GM18499 (cell line): ENCODE measurements around the gene CSH1.
"Not testable (repeated sequence)": the region's sequence is repeated elsewhere in the genome, so short reads cannot be mapped to it uniquely, and the experiment has no call there.

Experiments used
- ATAC-seq: cut with Tn5 transposase; IDR thresholded peaks from one replicate; pipeline ENCODE4 v1.9.1; 2021; ENCODE audit warnings: moderate number of reproducible peaks; ENCODE audit not compliant: insufficient read depth, unreplicated experiment

Gene CSH1

DNA sequence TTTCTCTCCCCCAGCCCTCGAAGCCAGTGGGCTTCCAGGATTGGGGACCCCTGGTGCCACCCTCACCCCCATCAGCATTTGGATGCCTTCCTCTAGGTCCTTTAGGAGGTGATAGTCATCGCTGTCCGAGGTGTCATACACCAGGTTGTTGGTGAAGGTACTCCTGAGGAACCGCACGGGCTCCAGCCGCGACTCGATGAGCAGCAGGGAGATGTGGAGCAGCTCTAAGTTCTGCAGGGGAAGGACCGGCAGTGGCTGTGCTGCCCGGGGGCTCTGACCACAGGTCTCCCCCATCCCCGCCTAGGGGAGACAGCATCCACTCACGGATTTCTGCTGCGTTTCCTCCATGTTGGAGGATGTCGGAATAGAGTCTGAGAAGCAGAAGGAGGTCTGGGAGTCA, 13.7 kb upstream of the CSH1 start:
- ATAC-seq, result no peak

DNA sequence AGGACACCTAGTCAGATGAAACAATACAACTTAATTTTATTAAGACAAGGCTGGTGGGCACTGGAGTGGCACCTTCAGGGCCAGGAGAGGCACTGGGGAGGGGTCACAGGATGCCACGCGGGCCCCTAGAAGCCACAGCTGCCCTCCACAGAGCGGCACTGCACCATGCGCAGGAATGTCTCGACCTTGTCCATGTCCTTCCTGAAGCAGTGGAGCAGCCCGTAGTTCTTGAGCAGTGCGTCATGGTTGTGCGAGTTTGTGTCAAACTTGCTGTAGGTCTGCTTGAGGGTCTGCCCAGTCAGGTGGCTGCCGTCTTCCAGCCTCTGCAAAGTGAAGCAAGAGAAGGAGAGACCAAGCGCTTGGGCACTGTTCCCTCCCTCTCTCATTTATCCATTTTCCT, 13.2 kb upstream of the CSH1 start:
- ATAC-seq, result not testable (repeated sequence)

DNA sequence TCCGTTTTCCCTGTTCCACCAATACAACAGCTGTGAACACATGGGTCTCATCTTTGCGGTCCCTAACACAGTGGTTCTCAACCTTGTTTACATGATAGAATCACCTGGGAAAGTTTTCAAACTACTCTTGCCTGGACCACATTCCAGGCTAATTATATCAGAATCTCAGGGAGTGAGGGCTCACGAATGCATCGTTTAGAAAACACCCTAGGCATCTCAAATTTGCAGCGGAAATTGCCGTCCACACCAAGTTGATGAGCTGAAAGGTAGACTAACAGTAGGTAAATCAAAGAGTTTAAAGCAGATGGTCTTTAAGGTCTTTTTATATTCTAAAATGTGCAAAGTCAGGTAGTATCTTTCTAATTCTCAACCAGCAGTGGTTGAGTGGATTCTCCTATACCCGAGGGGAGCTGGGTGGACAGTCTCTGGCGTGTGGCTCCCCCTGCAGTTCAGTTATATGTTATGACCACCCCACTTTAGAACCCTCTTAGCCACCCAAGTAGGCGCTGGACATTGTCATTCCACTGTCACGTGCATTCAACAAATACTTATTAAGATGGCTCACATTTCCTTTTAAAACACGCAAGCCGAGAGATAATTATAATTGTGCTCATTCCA, 10.9 kb upstream of the CSH1 start:
- ATAC-seq, result not testable (repeated sequence)

DNA sequence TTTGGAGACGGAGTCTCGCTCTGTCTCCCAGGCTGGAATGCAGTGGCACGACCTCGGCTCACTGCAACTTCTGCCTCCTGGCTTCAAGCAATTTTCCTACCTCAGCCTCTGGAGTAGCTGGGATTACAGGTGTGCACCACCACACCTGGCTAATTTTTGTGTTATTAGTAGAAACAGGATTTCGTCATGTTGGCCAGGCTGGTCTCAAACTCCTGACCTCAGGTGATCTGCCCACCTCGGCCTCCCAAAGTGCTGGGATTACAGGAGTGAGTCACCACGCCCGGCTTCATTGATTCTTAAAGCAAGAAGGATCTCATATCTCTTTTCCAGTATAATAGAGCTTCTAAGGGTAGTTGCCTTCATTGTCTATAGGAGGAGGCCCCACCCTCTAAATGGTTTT, 8.4 kb upstream of the CSH1 start:
- ATAC-seq, result not testable (repeated sequence)

DNA sequence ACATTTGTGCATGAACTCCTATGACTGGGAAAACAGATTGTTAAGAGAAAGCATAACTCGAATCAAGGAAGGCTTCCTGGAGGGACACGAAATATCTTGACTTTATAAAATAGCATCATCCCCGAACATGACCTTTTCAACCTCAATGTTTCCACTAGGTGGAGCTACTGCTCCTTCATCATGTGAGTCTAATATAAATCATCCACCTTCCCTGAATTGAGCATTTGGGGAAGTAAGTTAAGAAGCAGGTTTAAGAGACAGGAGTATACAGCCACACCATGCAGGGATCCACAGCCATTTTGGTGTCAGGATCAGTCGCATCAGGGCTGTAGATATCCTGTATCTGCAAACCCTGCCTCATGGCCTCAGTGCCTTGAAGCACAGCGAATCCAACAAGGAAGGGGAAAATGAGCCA, 7.4 kb upstream of the CSH1 start:
- ATAC-seq, result not testable (repeated sequence)

DNA sequence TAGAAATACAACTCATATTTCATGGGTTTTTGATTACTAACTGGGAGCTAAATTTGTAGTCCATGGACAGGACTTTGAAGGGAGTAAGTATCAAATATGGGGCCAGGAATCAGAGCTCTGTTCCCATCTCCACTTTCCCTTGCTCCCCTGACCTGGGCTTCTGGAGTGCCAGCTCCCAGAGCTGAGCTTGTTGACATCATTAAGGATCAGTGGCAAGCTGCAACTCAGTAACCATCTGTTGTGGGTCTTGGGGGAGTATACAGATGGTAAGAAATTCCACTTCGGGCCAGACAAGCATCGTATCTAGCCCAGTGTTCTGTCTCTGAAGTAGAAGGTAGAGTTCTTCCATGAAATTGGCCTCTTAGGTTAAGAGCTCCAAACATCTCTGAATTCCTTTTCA, 5.6 kb upstream of the CSH1 start:
- ATAC-seq, result not testable (repeated sequence)

DNA sequence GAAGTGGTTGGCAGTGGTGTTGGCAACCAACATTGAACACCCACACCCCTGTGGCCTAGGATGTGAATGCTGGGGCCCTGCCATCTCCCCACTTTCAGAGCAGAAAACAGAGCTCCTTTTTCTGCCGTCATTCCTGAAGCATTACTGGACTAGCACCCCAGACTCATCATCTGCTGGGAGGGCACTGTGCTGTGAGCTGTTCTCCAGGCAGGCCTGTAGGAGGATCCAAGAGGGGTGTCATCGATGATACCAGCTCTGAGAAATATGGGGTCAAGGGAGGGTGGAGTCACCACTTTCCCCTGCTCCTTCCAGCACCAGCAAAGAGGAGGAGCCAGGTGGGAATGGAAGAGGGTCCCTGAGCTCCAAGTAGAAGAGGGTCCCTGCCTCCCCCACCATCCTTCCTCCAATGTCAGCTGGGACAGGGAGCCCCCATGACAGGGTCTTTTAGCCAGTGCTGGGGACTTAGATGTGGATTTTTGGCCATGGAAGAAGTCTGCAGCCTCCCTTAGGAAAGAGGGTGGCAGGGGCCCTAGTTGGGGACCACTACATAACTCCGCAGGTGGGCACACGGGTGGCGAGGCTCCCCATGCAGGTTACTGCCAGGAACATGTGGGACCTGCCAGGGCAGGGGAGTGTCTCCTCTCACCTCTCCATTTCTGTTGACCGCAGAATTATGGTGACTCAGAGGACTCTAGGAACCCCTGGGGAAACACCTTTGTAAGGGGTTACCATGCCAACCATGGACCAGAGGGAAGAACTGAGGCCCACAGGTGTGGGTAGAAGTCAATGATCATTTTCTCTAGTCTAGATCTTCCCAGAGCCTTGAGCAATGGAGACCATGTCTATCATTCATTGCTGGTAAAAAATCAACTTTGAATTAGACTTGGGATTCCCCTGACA, 2.8 kb upstream of the CSH1 start:
- ATAC-seq, result not testable (repeated sequence)

DNA sequence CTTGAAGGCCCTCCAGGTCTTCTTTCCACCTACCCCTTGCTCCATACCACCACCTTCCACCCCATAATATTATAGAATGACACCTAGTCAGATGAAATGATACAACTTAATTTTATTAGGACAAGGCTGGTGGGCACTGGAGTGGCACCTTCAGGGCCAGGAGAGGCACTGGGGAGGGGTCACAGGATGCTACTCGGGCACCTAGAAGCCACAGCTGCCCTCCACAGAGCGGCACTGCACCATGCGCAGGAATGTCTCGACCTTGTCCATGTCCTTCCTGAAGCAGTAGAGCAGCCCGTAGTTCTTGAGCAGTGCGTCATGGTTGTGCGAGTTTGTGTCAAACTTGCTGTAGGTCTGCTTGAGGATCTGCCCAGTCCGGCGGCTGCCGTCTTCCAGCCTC, 1.6 kb downstream of the CSH1 start:
- not testable (repeated sequence) for ATAC-seq

DNA sequence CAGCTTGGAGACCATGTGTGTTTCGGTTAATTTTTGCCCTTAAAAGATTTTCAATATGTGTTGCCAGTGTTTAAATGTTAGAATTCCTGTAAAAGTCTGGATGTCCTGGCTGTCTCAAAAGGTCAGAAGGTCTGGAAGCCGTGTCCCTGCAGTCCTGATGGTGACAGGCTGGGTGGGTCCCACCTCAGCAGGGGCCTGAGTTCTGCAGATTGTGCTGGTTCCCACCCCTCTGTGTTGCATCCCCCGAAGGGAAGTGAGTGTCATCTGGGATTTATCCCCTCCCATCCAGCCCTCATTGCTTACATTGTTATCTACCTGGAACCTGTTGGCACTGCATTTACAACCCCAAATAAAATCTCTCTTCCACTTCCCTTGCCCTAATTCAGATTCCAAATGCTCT, 2.4 kb downstream of the CSH1 start:
- not testable (repeated sequence) for ATAC-seq

DNA sequence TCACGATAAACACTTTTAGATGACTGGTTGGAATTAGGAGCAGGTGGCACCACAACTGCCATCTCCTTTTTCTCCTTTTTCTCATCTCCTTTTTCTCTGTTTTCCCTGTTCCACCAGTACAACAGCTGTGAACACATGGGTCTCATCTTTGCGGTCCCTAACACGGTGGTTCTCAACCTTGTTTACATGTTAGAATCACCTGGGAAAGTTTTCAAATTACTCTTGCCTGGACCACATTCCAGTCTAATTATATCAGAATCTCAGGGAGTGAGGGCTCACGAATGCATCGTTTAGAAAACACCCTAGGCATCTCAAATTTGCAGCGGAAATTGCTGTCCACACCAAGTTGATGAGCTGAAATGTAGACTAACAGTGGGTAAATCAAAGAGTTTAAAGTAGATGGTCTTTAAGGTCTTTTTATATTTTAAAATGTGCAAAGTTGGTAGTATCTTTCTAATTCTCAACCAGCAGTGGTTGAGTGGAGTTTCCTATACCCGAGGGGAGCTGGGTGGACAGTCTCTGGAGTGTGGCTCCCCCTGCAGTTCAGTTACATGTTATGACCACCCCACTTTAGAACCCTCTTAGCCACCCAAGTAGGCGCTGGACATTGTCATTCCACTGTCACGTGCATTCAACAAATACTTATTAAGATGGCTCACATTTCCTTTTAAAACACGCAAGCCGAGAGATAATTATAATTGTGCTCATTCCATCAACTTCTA, 3.9 kb downstream of the CSH1 start:
- not testable (repeated sequence) for ATAC-seq

DNA sequence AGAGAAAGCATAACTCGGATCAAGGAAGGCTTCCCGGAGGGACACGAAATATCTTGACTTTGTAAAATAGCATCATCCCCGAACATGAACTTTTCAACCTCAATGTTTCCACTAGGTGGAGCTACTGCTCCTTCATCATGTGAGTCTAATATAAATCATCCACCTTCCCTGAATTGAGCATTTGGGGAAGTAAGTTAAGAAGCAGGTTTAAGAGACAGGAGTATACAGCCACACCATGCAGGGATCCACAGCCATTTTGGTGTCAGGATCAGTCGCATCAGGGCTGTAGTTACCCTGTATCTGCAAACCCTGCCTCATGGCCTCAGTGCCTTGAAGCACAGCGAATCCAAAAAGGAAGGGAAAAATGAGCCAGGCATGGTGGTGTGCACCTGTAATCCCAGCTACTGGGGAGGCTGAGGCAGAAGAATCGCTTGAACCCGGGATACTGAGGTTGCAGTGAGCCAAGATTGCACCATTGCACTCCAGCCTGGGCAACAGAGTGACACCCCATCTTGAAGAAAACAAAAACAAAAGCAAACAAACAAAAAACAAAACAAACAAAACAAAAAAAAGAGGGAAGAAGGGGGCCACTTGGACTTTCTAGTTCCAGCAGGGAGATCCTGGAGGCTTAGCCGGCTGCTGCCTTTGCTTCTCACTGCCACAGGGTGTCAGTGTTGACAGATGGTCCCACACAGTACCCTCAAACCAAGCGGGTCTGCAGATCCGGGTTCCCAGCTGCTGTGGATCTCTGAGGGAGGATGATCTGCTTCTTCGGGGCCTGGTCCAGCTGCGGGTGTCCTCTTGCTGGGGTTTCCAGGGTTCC, 7.1 kb downstream of the CSH1 start:
- not testable (repeated sequence) for ATAC-seq

DNA sequence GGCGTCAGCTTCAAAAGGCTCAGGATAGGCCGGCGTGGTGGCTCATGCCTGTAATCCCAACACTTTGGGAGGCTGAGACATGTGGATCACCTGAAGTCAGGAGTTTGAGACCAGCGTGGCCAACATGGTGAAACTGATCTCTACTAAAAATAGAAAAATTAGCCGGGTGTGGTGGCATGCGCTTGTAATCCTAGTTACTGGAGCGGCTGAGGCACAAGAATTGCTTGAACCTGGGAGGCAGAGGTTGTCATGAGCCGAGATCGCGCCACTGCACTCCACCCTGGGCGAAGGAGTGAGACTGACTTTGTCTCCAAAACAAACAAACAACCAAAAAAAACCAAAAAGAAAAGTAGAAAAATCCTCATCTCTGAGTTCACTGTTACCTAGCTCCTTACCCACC, 11.3 kb downstream of the CSH1 start:
- ATAC-seq, result not testable (repeated sequence)

DNA sequence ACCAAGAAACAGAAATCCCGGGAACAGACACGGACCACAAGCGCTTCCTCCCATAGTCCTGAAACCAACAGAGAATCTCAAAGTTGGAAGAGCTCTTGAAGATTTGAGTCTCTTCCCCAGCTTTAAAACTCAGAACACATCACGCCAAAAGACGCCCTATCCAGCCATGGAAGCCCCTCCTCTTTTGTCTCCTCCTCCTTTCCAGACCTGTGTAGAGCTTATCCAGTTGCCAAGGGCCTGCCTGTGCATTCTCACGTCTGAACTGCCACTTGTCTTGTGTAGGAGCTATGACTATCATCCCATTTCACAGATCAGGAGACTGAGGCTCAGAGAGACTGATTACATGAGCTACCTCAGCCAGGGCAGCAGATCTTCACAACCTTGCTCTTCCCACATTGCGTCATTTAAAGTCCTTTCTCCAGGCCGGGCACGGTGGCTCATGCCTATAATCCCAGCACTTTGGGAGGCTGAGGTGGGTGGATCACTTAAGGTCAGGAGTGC, 13.7 kb downstream of the CSH1 start:
- ATAC-seq, result not testable (repeated sequence)

DNA sequence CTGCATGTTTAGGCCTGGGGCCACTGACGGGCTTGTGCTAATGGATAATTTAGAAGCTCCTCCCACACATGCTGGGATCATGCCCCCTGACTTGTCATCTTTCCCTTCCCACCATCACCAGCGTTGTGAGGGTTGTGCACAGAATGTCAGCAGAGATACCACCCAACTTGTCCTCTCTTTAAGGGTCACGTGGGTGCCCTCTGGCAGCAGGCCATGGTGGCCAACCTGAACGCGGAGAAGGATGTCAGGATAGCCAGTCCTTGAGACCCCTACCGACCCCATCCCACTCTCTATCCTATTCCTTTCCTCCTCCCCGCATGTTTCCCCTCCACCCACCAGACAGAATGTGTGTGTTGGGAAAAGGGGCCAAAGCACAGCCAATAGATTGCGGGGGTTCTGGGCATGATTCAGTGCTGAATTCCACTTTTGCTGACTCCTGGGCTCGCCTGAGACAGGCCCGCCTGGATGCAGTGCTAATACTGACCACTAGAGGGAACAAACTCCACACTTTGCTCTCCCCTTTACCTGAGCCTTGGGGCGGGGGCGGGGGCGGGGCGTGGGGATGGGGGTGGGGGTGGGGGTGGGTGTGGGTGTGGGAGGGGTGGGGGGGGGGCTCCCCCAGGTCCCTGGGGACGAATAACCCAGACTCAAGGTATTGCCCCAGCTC, 14.3 kb downstream of the CSH1 start, which contains the start of gene GH2:
TSS of gene GH2 (minus strand) at position 10 of the 667 bp plus-strand sequence. CDS start 143 bp downstream, outside the sequence.
- ATAC-seq, result no peak

DNA sequence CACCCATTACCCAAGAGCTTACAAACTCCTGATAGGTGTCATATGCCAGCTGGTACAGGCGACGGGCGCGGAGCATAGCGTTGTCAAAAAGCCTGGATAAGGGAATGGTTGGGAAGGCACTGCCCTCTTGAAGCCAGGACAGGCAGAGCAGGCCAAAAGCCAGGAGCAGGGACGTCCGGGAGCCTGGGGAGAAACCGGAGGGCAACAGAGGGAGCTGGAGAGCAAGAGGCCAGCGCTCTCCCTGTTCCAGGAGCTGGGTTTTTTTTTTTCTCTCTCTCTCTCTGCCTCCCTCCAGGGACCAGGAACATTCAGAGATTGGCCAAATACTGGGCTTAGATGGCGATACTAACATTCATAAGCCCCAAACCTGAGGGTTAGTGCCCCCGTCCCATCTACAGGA, 15.0 kb downstream of the CSH1 start:
- not testable (repeated sequence) for ATAC-seq

DNA sequence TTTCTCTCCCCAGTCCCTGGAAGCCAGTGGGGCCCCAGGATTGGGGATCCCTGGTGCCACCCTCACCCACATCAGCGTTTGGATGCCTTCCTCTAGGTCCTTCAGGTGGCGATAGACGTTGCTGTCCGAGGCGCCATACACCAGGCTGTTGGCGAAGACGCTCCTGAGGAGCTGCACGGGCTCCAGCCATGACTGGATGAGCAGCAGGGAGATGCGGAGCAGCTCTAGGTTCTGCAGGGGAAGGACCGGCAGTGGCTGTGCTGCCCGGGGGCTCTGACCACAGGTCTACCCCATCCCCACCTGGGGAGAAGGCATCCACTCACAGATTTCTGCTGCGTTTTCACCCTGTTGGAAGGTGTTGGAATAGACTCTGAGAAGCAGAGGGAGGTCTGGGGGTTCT, 15.7 kb downstream of the CSH1 start:
- no peak for ATAC-seq

DNA sequence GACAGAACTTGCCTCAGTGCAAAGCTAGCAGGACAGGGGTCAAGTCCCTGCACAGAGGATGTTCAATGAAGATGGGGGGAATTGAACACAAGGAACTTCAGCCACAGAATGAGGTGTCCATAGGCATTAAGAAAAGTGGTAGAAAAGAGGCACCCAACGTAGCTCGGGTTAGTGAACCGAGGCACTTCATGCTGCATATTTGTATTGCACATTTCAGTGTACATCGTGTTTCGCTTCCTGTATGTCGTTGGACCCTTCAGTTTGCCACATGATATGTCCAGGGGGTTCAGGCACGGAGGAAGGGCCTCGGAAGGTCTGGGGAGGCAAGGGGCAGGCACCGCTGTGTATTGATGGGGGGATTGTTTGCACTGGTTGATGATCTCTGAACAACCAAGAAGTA, 18.0 kb downstream of the CSH1 start:
- not testable (repeated sequence) for ATAC-seq

DNA sequence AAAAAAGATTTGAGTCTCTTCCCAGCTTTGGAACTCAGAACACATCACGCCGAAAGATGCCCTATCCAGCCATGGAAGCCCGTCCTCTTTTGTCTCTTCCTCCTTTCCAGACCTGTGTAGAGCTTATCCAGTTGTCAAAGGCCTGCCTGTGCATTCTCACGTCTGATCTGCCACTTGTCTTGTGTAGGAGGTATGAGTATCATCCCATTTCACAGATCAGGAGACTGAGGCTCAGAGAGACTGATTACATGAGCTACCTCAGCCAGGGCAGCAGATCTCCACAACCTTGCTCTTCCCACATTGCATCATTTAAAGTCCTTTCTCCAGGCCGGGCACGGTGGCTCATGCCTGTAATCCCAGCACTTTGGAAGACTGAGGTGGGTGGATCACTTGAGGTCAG, 21.7 kb downstream of the CSH1 start:
- ATAC-seq, result not testable (repeated sequence)

DNA sequence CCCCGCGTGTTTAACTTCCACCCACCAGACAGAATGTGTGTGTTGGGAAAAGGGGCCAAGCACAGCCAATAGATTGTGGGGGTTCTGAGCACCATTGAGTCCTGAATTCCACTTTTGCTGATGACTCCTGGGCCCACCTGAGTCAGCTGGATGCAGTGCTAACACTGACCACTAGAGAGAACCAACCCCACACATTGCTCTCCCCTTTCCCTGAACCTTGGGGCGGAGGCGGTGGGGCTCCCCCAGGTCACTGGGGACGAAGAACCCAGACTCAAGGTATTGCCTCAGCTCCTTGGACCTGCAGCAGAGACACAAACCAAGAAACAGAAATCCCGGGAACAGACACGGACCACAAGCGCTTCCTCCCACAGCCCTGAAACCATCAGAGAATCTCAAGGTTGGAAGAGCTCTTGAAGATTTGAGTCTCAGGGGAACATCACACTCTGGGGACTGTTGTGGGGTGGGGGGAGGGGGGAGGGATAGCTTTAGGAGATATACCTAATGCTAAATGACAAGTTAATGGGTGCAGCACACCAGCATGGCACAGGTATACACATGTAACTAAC, 22.2 kb downstream of the CSH1 start:
- ATAC-seq, result not testable (repeated sequence)
